Measurements from ENCODE around the gene NCKAP1. TPM values are rescaled to one million over a fixed set of nuclear protein-coding genes. Genes with fewer than 3 reads are reported as not detected.

Gene NCKAP1
- total and polyA plus RNA-seq, 2 of the 4 experiments (the other 2 are of a cell fraction) = 91.1 to 160 TPM

DNA sequence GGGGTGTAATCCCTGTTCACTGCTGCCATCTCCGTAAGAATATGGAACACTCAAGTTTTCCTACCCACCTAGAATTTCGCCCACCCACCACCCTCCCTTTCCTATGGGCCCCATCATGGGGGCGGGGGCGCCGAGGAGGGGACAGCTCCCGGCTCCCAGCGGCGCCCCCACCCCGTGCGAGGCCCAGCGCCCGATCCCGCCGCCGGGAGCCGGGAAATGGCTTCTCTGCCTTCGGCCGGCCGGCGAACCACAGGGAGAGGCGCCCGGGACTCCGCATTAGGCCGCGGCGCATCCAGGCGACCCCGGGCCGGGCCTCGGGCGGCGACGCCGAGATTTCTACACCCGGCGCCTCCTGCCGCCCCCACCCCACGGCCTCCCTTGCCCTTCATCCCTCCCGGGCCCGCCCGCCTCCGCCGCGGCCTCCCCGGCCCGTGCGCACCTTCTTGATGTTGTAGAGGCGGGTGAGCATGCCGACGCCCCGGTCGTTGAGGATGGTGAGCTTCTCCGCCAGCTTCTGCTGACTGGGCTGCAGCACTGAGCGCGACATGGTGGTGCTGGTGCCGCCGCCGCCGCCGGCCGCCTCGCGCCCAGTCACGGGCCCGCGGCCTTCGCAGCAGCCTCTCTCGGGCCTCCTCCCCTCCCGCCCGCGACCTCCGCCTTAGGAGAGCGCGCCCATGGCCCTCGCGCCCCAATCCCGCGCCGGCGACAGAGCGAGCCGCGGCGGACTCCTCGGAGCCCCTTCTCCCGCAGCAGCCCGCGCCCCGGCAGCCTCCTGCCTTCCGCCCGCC, 510 bp downstream of the NCKAP1 start:
- H3K36me3 ChIP-seq (ENCODE audit: control insufficient read depth, insufficient read depth, low read length) = no peaks in the 10 kb centered on the region
- CTCF ChIA-PET = no interaction called here
- POLR2A ChIA-PET (ENCODE audit: unreplicated experiment) = no interaction called here
- peak overlapping the region; percentile 92 for H2AFZ ChIP-seq (replicated peaks; ENCODE audit: low read length, poor library complexity)
- DNase-seq = no peak
- peak overlapping the region; percentile 98 for H3K9ac ChIP-seq (ENCODE audit: low read depth, low read length)
- dilution Hi-C loops (cut with HindIII; ENCODE audit: low sequenced_read_pairs, unreplicated experiment) (no loop called here), in situ Hi-C loops (cut with MboI; ENCODE audit: low sequenced_read_pairs) (no loop called here), intact Hi-C loops (cut with micrococcal nuclease) (loop anchor here (2.0 to 10.0 kb wide), 3 partner anchors 41 to 443 kb away; partner anchors contain the start of genes DUSP19 and NUP35)
- BruUV-seq (replicated peaks) = no TSS peak
- 2% methylated on average over 31 of the region's 91 CpGs; no CpG with 5 or more reads in 1 of the 2 experiments for WGBS, 2 experiments (ENCODE audit: extremely low coverage in 2 of 2, insufficient read length in 1 of 2)
- peaks cover 34% of the 10 kb centered on the region for H4K20me1 ChIP-seq (ENCODE audit: insufficient read depth, low read length)
- H2AK5ac ChIP-seq (ENCODE audit: low read depth, low read length) = peak overlapping the region; percentile 69; the same call in 1 of the 2 replicates
- peak overlapping the region; percentile 99 for H3K23ac ChIP-seq (ENCODE audit: low read depth, low read length)
- peak overlapping the region; percentile 83 for H3K56ac ChIP-seq (ENCODE audit: extremely low read depth, insufficient read depth, low read length)
- 0 out of 2 replicates have a peak overlapping the region, but pooled peaks have one; percentile 14 for H2BK20ac ChIP-seq (ENCODE audit: low read depth, low read length)
- 0 out of 2 replicates have a peak, but pooled peaks cover 1% of the 10 kb centered on the region for H3K9me1 ChIP-seq (ENCODE audit: insufficient read depth, low read length)
- no peaks in the 10 kb centered on the region for H3K9me3 ChIP-seq (ENCODE audit: control insufficient read depth, insufficient read depth, low read length)
- H2BK15ac ChIP-seq (ENCODE audit: low read depth, low read length) = peak overlapping the region; percentile 18; the same call in 1 of the 3 replicates
- peaks cover 3% of the 10 kb centered on the region; the same call in 1 of the 2 replicates for H3K4me1 ChIP-seq (ENCODE audit: control insufficient read depth, insufficient read depth, low read length)
- peak overlapping the region; percentile 93 for H3K14ac ChIP-seq (replicated peaks; ENCODE audit: low read depth, low read length)
- H2BK120ac ChIP-seq (ENCODE audit: low read depth, low read length) = peak overlapping the region; percentile 53
- ATAC-seq (ENCODE audit: low read depth) = peak; percentile 54
- peak overlapping the region; percentile 80 for H3K18ac ChIP-seq (ENCODE audit: low read depth, low read length)
- H2BK5ac ChIP-seq (ENCODE audit: low read depth, low read length, poor library complexity, severe bottlenecking) = peak overlapping the region; percentile 94
- peak overlapping the region; percentile 46; the same call in 1 of the 2 replicates for H4K91ac ChIP-seq (ENCODE audit: insufficient read depth, low read depth, low read length)
- H3K4me2 ChIP-seq (ENCODE audit: low read depth, low read length) = peak overlapping the region; percentile 96
- TF ChIP-seq POLR2A (IDR thresholded peaks at IDR 0.05; ENCODE audit: low read depth, low read length) = peak; percentile 47; the same call in 1 of the 2 replicates
- TF ChIP-seq RCOR1 (IDR thresholded peaks at IDR 0.05; ENCODE audit: insufficient replicate concordance, low read length) = no peak
- no peak for TF ChIP-seq RFX5 (IDR thresholded peaks at IDR 0.05; ENCODE audit: low read depth, low read length)
- no peak for TF ChIP-seq CEBPB (IDR thresholded peaks at IDR 0.05; ENCODE audit: low read depth, low read length)
- TF ChIP-seq MAZ (IDR thresholded peaks at IDR 0.05; ENCODE audit: borderline replicate concordance, low read depth, low read length) = peak; percentile 67; the same call in 1 of the 2 replicates
- H4K5ac ChIP-seq (ENCODE audit: low read depth, low read length) = peak overlapping the region; percentile 38; the same call in 1 of the 2 replicates
- peak overlapping the region; percentile 99 for H3K27ac ChIP-seq (ENCODE audit: insufficient read depth, low read length)
- no peaks in the 10 kb centered on the region for H3K27me3 ChIP-seq (ENCODE audit: control insufficient read depth, insufficient read depth, low read length)
- peak overlapping the region; percentile 79 for H3K4ac ChIP-seq (ENCODE audit: low read depth, low read length)
- H3K79me1 ChIP-seq (ENCODE audit: low read depth in 1 of 2, low read length in 2 of 2) = peaks cover 0 to 5% of the 10 kb centered on the region in 2 experiments; a peak in 1 of 4 replicates
- H3K4me3 ChIP-seq (ENCODE audit: insufficient read depth, low read depth, low read length) = peak overlapping the region; percentile 97
- peak overlapping the region; percentile 94 for H2AK9ac ChIP-seq (replicated peaks; ENCODE audit: low read depth, low read length, poor library complexity)
- peak overlapping the region; percentile 30 to 51 for H4K8ac ChIP-seq (ENCODE audit: low read depth in 2 of 2, low read length in 2 of 2)
